Body of pancreas (tissue), 4 donors: ENCODE measurements around the gene CCDC86. TPM values are rescaled to one million over a fixed set of nuclear protein-coding genes. Genes with fewer than 3 reads are reported as not detected.

Source experiments
- ATAC-seq: fragments of 150-250 bp; one replicate; pipeline ENCODE4 v1.9.1; 2016
- DNase-seq, 4 donors: peaks; one replicate each; pipeline ENCODE4 v3.0.0-alpha.2; 2019
- H3K27ac ChIP-seq, 4 donors: fragments of 200-600 bp; sonication (generic); 1 replicate in 3 of 4; 2 replicates in 1 of 4; pipeline versions ENCODE4 v1.5.1 to v1.6.1; 2016 to 2019; ENCODE audit warnings: mild to moderate bottlenecking in 1 of 4, mixed read lengths in 1 of 4, moderate library complexity in 1 of 4
- H3K27me3 ChIP-seq, 2 donors: fragments of 200-600 bp; sonication (generic); one replicate each; pipeline ENCODE4 v1.6.0; 2016; ENCODE audit warnings: mild to moderate bottlenecking in 1 of 2
- H3K36me3 ChIP-seq, 2 donors: fragments of 200-600 bp; sonication (generic); replicated peaks in 1 of 2; 2 replicates each; pipeline ENCODE4 v1.5.1; 2016; ENCODE audit warnings: low read depth in 2 of 2; ENCODE audit not compliant: insufficient read depth in 1 of 2
- H3K4me1 ChIP-seq: fragments of 200-600 bp; sonication (generic); one replicate; pipeline ENCODE4 v1.6.0; 2016
- H3K4me3 ChIP-seq, 2 donors: fragments of 200-600 bp; sonication (generic); 1 replicate in 1 of 2; 2 replicates in 1 of 2; pipeline ENCODE4 v1.5.1; 2016 to 2019
- H3K9me3 ChIP-seq, 3 donors: fragments of 200-600 bp; sonication (generic); 1 replicate in 2 of 3; 2 replicates in 1 of 3; pipeline ENCODE4 v1.5.1; 2016
- POLR2A ChIP-seq, 3 donors: fragments of 450-650 bp; IDR thresholded peaks; one replicate each; pipeline ENCODE4 v1.6.1; 2016; ENCODE audit warnings: antibody characterized with exemption in 3 of 3, mild to moderate bottlenecking in 2 of 3
- WGBS, 2 donors: methylation state at CpG; one replicate each; pipeline ENCODE4 v1.1.5; 2017; 5-methylcytosine and 5-hydroxymethylcytosine counted together
- intact Hi-C: fragments of 100-400 bp; cut with DNase I; formaldehyde crosslinking; loops from one replicate; pipeline ENCODE4 v1.15.1; 2023
- total RNA-seq, 2 donors: library from RNA; depleted of rRNA; stranded (reverse); fragments of >200 nt; gene quantifications; one replicate each; pipeline ENCODE4 v1.1.0, GENCODE V29; 2016
- TF ChIP-seq, protein P1 (sequence below), 7 experiments: fragments of 450-650 bp in 4 of 7; fragments of 200-600 bp in 3 of 7; sonication (generic) in 3 of 7; IDR thresholded peaks; one replicate each; pipeline ENCODE4 v1.5.1; 2016 to 2019; ENCODE audit warnings: antibody characterized with exemption in 7 of 7

The CCDC86 gene, protein sequence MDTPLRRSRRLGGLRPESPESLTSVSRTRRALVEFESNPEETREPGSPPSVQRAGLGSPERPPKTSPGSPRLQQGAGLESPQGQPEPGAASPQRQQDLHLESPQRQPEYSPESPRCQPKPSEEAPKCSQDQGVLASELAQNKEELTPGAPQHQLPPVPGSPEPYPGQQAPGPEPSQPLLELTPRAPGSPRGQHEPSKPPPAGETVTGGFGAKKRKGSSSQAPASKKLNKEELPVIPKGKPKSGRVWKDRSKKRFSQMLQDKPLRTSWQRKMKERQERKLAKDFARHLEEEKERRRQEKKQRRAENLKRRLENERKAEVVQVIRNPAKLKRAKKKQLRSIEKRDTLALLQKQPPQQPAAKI
- total RNA-seq: 10 to 100 TPM; 14.8 to 26.4 TPM

DNA sequence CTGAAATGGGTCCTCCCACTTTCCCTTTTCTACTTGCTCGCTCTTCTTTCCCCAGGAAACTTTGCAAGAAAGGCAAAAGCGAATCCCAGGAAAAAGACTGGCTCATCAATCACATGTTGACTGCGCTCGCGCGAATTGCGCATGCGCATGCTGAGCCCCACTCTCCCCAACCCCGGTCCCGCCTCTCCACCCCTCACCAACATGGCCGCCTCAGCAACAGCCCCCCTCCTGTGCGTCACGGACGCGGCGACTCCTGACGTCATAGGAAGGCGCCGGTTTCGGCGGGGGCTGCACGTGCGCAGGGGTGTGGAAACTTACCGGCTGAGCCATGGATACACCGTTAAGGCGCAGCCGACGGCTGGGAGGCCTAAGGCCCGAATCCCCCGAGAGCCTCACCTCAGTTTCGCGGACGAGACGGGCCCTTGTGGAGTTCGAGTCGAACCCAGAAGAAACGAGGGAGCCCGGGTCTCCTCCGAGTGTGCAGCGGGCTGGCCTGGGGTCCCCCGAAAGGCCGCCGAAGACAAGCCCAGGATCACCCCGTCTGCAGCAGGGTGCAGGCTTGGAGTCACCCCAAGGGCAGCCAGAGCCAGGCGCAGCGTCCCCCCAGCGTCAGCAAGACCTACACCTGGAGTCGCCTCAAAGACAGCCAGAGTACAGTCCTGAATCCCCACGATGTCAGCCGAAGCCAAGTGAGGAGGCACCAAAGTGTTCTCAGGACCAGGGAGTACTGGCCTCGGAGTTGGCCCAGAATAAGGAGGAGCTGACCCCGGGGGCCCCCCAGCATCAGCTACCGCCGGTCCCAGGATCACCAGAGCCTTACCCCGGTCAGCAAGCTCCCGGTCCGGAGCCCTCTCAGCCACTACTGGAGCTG lies at the start of gene CCDC86:
CCDC86 (plus strand) TSS at position 317 of the 871 bp plus-strand sequence; CDS start at position 329, 12 bp downstream.
- H3K27ac ChIP-seq: peak within 1 kb of the TSS; percentile 50 to 79 (median 66)
- H3K4me3 ChIP-seq: peak within 1 kb of the TSS; percentile 57 to 70
- peak; percentile 96 to 97 (median 97) for DNase-seq
- ATAC-seq: peak; percentile 96
- H3K9me3 ChIP-seq: no peaks in the 10 kb centered on the region
- peaks cover 40% of the 10 kb centered on the region for H3K4me1 ChIP-seq
- WGBS, 2 donors: 1 to 3% methylated on average over 26 to 44 of the region's 57 CpGs
- TF ChIP-seq, protein P1, sequence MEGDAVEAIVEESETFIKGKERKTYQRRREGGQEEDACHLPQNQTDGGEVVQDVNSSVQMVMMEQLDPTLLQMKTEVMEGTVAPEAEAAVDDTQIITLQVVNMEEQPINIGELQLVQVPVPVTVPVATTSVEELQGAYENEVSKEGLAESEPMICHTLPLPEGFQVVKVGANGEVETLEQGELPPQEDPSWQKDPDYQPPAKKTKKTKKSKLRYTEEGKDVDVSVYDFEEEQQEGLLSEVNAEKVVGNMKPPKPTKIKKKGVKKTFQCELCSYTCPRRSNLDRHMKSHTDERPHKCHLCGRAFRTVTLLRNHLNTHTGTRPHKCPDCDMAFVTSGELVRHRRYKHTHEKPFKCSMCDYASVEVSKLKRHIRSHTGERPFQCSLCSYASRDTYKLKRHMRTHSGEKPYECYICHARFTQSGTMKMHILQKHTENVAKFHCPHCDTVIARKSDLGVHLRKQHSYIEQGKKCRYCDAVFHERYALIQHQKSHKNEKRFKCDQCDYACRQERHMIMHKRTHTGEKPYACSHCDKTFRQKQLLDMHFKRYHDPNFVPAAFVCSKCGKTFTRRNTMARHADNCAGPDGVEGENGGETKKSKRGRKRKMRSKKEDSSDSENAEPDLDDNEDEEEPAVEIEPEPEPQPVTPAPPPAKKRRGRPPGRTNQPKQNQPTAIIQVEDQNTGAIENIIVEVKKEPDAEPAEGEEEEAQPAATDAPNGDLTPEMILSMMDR (IDR thresholded peaks at IDR 0.05): peak in 1 of 7 experiments; percentile 39
- TF ChIP-seq POLR2A (IDR thresholded peaks at IDR 0.05): peak; percentile 21 to 62 (median 57)
- H3K27me3 ChIP-seq: no peaks in the 10 kb centered on the region
- intact Hi-C loops: no loop called here
- H3K36me3 ChIP-seq: no peaks in the 10 kb centered on the region

- Histone ChIP-seq H3K4me3 (no peak overlapping the region), H3K4me1 (no peaks in the 10 kb centered on the region), H3K36me3 (no peaks in the 10 kb centered on the region), H3K27ac (no peak overlapping the region), H3K9me3 (no peaks in the 10 kb centered on the region), H3K27me3 (no peaks in the 10 kb centered on the region)
- 64 to 71% methylated on average over 3 of the region's 3 CpGs for WGBS, 2 donors
- ATAC-seq (no peak), DNase-seq (no peak)
- no peak for TF ChIP-seq POLR2A (IDR thresholded peaks at IDR 0.05)
- TF ChIP-seq, protein P1 (IDR thresholded peaks at IDR 0.05): no peak
- intact Hi-C loops: no loop called here
These were observed 49.4 kb upstream of the CCDC86 start for GRCh38 chr11:60792521-60792920.

GRCh38 chr11:60795291-60795690 lies 46.6 kb upstream of the CCDC86 start:
- Histone ChIP-seq H3K27ac (no peak overlapping the region), H3K4me3 (no peak overlapping the region), H3K9me3 (no peaks in the 10 kb centered on the region), H3K27me3 (no peaks in the 10 kb centered on the region), H3K36me3 (no peaks in the 10 kb centered on the region), H3K4me1 (no peaks in the 10 kb centered on the region)
- DNase-seq (no peak), ATAC-seq (no peak)
- no peak for TF ChIP-seq POLR2A (IDR thresholded peaks at IDR 0.05)
- TF ChIP-seq, protein P1 (IDR thresholded peaks at IDR 0.05): no peak
- WGBS, 2 donors: 70 to 71% methylated on average over 5 to 6 of the region's 6 CpGs
- intact Hi-C loops: no loop called here

DNA sequence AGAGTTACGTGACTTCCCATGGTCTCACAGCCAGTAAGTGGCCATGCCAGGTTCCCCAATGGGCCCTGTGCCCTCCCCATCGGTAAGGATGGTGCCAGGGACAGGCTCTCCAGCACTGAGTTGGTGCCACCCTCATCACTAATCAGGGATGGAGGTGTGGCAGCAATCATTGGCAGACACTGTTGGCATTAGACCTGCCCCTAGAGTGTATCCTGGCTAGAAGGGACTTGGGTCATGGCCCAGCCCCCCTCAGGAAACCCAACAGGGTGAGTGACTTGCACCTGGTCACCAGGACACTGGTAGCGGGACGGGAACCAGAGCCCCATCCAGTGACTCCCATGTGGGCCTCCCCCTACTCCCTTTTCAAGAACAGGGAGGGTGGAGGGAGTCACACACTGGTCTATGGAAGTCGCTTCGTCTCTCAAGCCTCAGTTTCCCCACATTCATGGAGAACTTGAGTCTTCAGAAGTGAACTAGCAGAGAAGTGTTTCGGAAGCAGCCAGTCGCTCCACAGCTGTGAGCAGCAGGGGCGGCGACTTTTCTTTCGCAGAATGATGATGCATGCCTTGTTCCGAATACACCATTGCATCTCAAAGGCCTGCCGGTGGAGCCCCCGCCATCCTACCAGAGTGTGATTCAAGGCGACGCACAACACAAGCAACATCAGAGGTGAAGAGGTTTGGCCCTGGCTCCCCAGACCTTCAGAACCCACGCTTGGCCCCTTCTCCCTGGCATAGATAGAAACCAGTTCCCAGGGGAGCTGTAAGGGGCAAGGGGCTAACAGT lies 43.9 kb upstream of the CCDC86 start:
- 79 to 83% methylated on average over 13 to 17 of the region's 17 CpGs for WGBS, 2 donors
- DNase-seq: no peak
- ATAC-seq: no peak
- no peaks in the 10 kb centered on the region for H3K9me3 ChIP-seq
- no peak overlapping the region for H3K4me3 ChIP-seq
- intact Hi-C loops: no loop called here
- no peak overlapping the region for H3K27ac ChIP-seq
- TF ChIP-seq, protein P1 (IDR thresholded peaks at IDR 0.05): no peak
- no peak for TF ChIP-seq POLR2A (IDR thresholded peaks at IDR 0.05)
- no peaks in the 10 kb centered on the region for H3K36me3 ChIP-seq
- H3K4me1 ChIP-seq: no peaks in the 10 kb centered on the region
- no peaks in the 10 kb centered on the region for H3K27me3 ChIP-seq
